GM21447 (cell line): ENCODE results near the gene SRC.

Experiments used
- ATAC-seq: cut with Tn5 transposase; IDR thresholded peaks from one replicate; pipeline ENCODE4 v1.9.1; 2021; ENCODE audit not compliant: unreplicated experiment

The SRC gene

GRCh38 chr20:37348792-37349516 lies 3.0 kb downstream of the SRC start:
- ATAC-seq = no peak

- ATAC-seq = no peak
Measured at GRCh38 chr20:37349517-37350491, 3.9 kb downstream of the SRC start.

- ATAC-seq = no peak
Measured at GRCh38 chr20:37350649-37351574, 5.0 kb downstream of the SRC start.

- no peak for ATAC-seq
Measured at GRCh38 chr20:37351689-37352607, 6.0 kb downstream of the SRC start.

- no peak for ATAC-seq
Measured at GRCh38 chr20:37352608-37352980, 6.7 kb downstream of the SRC start.

- ATAC-seq = no peak
Measured at GRCh38 chr20:37353285-37353849, 7.4 kb downstream of the SRC start.

GRCh38 chr20:37354210-37355195 lies 8.6 kb downstream of the SRC start:
- ATAC-seq = no peak

- no peak for ATAC-seq
Measured at GRCh38 chr20:37355252-37356180, 9.6 kb downstream of the SRC start.

GRCh38 chr20:37356387-37356786 lies 10.4 kb downstream of the SRC start:
- ATAC-seq = no peak

GRCh38 chr20:37356961-37357371 lies 11.0 kb downstream of the SRC start:
- no peak for ATAC-seq

- no peak for ATAC-seq
Measured at GRCh38 chr20:37357481-37358365, 11.8 kb downstream of the SRC start.

GRCh38 chr20:37358366-37359150 lies 12.6 kb downstream of the SRC start:
- ATAC-seq = no peak

- ATAC-seq = no peak
Measured at GRCh38 chr20:37359331-37359730, 13.4 kb downstream of the SRC start.

GRCh38 chr20:37359836-37360235 lies 13.9 kb downstream of the SRC start:
- ATAC-seq = no peak

GRCh38 chr20:37360391-37361115 lies 14.6 kb downstream of the SRC start:
- no peak for ATAC-seq
